ENCODE measurements around the gene DHRSX.

Gene DHRSX

GRCh38 chrX:2187352-2188115 is 313.2 kb downstream of the DHRSX start:
- DNase-seq = no peak

GRCh38 chrX:2185341-2186082 is 315.3 kb downstream of the DHRSX start:
- DNase-seq = no peak

GRCh38 chrX:2184089-2184488 is 316.7 kb downstream of the DHRSX start:
- no peak for DNase-seq

GRCh38 chrX:2183193-2183725 is 317.5 kb downstream of the DHRSX start:
- DNase-seq = no peak

- DNase-seq = no peak
Measured at GRCh38 chrX:2177541-2177940, 323.2 kb downstream of the DHRSX start.

- no peak for DNase-seq
Measured at GRCh38 chrX:2176733-2177132, 324.0 kb downstream of the DHRSX start.

- no peak for DNase-seq
Measured at GRCh38 chrX:2176274-2176673, 324.5 kb downstream of the DHRSX start.

GRCh38 chrX:2172359-2172758 is 328.4 kb downstream of the DHRSX start:
- DNase-seq = no peak
